WTC11 (cell line): ENCODE data around the gene CD160. TPM values are rescaled to one million over a fixed set of nuclear protein-coding genes. Genes with fewer than 3 reads are reported as not detected.

ENCODE experiments used
- ATAC-seq: fragments of 200-7000 bp; cut with Tn5 transposase; 2 replicates; pipeline ENCODE4 v1.10.0; 2021; ENCODE audit warnings: mild to moderate bottlenecking, moderate library complexity
- CTCF ChIA-PET: fragments of 300-600 bp; sonication (Branson Sonifier 250); formaldehyde crosslinking; loops from one replicate; lab custom pipeline; 2021; ENCODE audit warnings: antibody characterized with exemption; lab: Charles Lee
- POLR2A ChIA-PET: fragments of 350-600 bp; sonication (Branson Sonifier 250); formaldehyde crosslinking; loops from one replicate; lab custom pipeline; 2021; ENCODE audit warnings: antibody characterized with exemption; lab: Charles Lee
- DNase-seq: peaks from one replicate; pipeline ENCODE4 v3.0.0; 2021; ENCODE audit warnings: low spot score
- H3K27ac Mint-ChIP-seq: 2 replicates; pipeline ENCODE4 v1.8.0; 2021; ENCODE audit warnings: mixed read lengths
- H3K27me3 Mint-ChIP-seq: 2 replicates; pipeline ENCODE4 v1.8.0; 2021; ENCODE audit warnings: low read depth, mild to moderate bottlenecking, moderate library complexity, mixed read lengths
- H3K36me3 Mint-ChIP-seq: 2 replicates; pipeline ENCODE4 v1.8.0; 2021; ENCODE audit warnings: mixed read lengths
- H3K4me1 Mint-ChIP-seq: 2 replicates; pipeline ENCODE4 v1.8.0; 2022; ENCODE audit warnings: mixed read lengths
- H3K4me3 Mint-ChIP-seq: 2 replicates; pipeline ENCODE4 v1.8.0; 2021; ENCODE audit warnings: mild to moderate bottlenecking, moderate library complexity, mixed read lengths
- H3K9me3 Mint-ChIP-seq: 2 replicates; pipeline ENCODE4 v1.8.0; 2021; ENCODE audit warnings: mixed read lengths
- CBFB ChIP-seq: sonication (generic); formaldehyde crosslinking; IDR thresholded peaks from 2 replicates; pipeline ENCODE4 v1.8.1; 2022; ENCODE audit warnings: mild to moderate bottlenecking, low read depth, missing genetic modification reagents
- KAT7 ChIP-seq: sonication (generic); formaldehyde crosslinking; IDR thresholded peaks from 2 replicates; pipeline ENCODE4 v1.8.1; 2023; ENCODE audit warnings: missing genetic modification reagents, mild to moderate bottlenecking, borderline replicate concordance
- NFE2L1 ChIP-seq: sonication (generic); formaldehyde crosslinking; IDR thresholded peaks from 2 replicates; pipeline ENCODE4 v1.8.1; 2023; ENCODE audit warnings: missing genetic modification reagents
- NR1H2 ChIP-seq: sonication (generic); formaldehyde crosslinking; IDR thresholded peaks from 2 replicates; pipeline ENCODE4 v1.9.0; 2021; ENCODE audit warnings: mild to moderate bottlenecking, moderate library complexity, missing genetic modification reagents
- TP53 ChIP-seq: sonication (generic); formaldehyde crosslinking; IDR thresholded peaks from 2 replicates; pipeline ENCODE4 v1.8.1; 2023; ENCODE audit warnings: mild to moderate bottlenecking, missing genetic modification reagents
- ZNF263 ChIP-seq: sonication (generic); formaldehyde crosslinking; IDR thresholded peaks from 2 replicates; pipeline ENCODE4 v1.8.1; 2022; ENCODE audit warnings: low read depth, mild to moderate bottlenecking, moderate library complexity, missing genetic modification reagents
- total RNA-seq: library from RNA; stranded (reverse); gene quantifications from 3 replicates; pipeline ENCODE4 v1.2.3, GENCODE V29; 2021
- TF ChIP-seq, protein P1 (sequence below): sonication (generic); formaldehyde crosslinking; IDR thresholded peaks from 2 replicates; pipeline ENCODE4 v1.8.1; 2022; ENCODE audit warnings: low read depth, mild to moderate bottlenecking, moderate library complexity, missing genetic modification reagents, borderline replicate concordance
- TF ChIP-seq, protein P2 (sequence below): sonication (generic); formaldehyde crosslinking; IDR thresholded peaks from 2 replicates; pipeline ENCODE4 v1.8.0; 2022; ENCODE audit warnings: mild to moderate bottlenecking, missing genetic modification reagents
- TF ChIP-seq, protein P3 (sequence below): fragments of 250-450 bp; sonication (Bioruptor Pico); conservative IDR thresholded peaks from 2 replicates; pipeline ENCODE4 v1.9.0; 2021; ENCODE audit warnings: mild to moderate bottlenecking
- TF ChIP-seq, protein P4 (sequence below): sonication (generic); formaldehyde crosslinking; IDR thresholded peaks from 2 replicates; pipeline ENCODE4 v1.8.1; 2023; ENCODE audit warnings: mild to moderate bottlenecking, moderate library complexity, missing genetic modification reagents
- TF ChIP-seq, protein P5 (sequence below): fragments of 200-600 bp; IDR thresholded peaks from 2 replicates; pipeline ENCODE4 v1.8.0; 2022; ENCODE audit warnings: antibody characterized with exemption
- TF ChIP-seq, protein P6 (sequence below): sonication (generic); formaldehyde crosslinking; IDR thresholded peaks from 2 replicates; pipeline ENCODE4 v1.8.0; 2022; ENCODE audit warnings: mild to moderate bottlenecking, missing genetic modification reagents
- TF ChIP-seq, protein P7 (sequence below): sonication (generic); formaldehyde crosslinking; IDR thresholded peaks from 2 replicates; pipeline ENCODE4 v1.8.0; 2023; ENCODE audit warnings: mild to moderate bottlenecking, missing genetic modification reagents
- TF ChIP-seq, protein P8 (sequence below): sonication (generic); formaldehyde crosslinking; IDR thresholded peaks from 2 replicates; pipeline ENCODE4 v1.8.1; 2023; ENCODE audit warnings: mild to moderate bottlenecking, missing genetic modification reagents, moderate library complexity
- TF ChIP-seq, protein P9 (sequence below): sonication (generic); formaldehyde crosslinking; conservative IDR thresholded peaks from 2 replicates; pipeline ENCODE4 v1.8.1; 2023; ENCODE audit warnings: mild to moderate bottlenecking, low read depth, missing genetic modification reagents, moderate library complexity

CD160 gene
- total RNA-seq, 1 experiment from 2014 or later = not detected

DNA sequence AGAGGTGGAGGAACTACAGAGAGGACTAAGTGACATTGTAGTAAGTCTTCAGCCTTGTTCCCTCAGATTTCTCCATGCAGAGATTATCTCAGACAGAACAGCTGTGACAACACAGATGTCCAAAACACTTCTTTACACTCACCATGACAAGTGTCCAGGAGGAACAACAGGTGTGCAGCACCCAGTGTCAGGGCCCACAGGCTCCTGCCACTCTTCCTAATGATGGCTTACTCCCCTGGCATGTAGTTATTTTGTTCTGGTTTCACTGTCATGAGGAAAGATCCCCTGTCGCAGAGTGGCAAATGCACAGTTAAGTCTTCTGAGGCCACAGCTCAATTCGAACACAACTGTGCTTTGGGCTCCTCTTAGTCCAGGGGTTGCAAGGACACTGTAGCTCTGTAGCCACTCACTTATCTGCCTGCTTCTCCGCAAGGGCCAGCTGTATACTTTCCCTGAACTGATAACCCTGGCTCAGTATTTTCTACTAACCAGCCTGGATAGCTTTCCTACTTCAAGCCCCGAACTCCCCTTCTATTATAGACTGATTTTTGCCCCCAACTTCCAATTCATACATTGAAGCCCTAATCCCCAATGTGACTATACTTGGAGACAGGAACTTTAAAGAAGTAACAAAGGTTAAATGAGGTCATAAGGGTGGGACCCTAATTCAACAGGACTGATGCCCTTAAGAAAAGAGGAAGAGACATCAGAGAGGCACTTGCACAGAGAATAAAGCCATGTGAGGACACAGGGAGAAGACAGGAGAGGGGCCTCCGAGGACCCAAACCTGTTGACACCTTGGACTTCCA, 23.3 kb upstream of the CD160 start (continued):
- TF ChIP-seq, protein P1, sequence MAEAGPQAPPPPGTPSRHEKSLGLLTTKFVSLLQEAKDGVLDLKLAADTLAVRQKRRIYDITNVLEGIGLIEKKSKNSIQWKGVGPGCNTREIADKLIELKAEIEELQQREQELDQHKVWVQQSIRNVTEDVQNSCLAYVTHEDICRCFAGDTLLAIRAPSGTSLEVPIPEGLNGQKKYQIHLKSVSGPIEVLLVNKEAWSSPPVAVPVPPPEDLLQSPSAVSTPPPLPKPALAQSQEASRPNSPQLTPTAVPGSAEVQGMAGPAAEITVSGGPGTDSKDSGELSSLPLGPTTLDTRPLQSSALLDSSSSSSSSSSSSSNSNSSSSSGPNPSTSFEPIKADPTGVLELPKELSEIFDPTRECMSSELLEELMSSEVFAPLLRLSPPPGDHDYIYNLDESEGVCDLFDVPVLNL (CRISPR knock-in tag) = no peak
- TF ChIP-seq KAT7 (no peak), TP53 (CRISPR knock-in tag) (no peak), NFE2L1 (CRISPR knock-in tag) (no peak)
- TF ChIP-seq, protein P2, sequence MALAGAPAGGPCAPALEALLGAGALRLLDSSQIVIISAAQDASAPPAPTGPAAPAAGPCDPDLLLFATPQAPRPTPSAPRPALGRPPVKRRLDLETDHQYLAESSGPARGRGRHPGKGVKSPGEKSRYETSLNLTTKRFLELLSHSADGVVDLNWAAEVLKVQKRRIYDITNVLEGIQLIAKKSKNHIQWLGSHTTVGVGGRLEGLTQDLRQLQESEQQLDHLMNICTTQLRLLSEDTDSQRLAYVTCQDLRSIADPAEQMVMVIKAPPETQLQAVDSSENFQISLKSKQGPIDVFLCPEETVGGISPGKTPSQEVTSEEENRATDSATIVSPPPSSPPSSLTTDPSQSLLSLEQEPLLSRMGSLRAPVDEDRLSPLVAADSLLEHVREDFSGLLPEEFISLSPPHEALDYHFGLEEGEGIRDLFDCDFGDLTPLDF = no peak
- TF ChIP-seq, protein P3, sequence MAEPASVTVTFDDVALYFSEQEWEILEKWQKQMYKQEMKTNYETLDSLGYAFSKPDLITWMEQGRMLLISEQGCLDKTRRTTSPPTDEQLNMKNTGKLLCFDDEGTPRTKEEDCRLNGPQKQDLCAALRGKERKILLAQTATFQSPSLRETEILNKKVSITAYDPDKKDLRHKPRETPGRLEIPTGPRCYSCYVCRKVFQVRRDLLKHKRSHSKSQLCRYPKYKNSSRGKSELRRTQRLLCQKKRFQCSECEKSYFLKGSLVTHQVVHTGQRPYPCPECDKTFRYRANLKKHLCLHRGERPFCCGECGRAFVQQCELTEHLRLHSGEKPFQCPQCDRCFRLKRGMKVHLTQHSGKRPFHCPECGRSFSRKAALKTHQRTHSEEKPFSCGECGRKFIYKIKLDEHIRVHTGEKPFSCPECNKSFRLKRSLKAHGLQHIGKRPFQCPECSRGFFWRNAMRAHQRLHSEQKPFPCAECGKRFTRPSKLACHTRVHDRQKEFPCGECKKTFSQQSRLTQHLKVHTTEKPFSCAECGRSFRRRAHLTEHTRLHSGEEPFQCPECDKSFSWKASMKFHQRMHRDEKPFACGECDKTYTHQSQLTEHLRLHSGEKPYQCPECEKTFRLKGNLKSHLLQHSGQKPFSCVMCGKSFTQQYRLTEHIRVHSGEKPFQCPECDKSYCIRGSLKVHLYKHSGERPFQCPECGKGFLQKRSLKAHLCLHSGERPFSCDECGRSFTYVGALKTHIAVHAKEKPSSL (CRISPR knock-in tag) = no peak
- TF ChIP-seq, protein P4, sequence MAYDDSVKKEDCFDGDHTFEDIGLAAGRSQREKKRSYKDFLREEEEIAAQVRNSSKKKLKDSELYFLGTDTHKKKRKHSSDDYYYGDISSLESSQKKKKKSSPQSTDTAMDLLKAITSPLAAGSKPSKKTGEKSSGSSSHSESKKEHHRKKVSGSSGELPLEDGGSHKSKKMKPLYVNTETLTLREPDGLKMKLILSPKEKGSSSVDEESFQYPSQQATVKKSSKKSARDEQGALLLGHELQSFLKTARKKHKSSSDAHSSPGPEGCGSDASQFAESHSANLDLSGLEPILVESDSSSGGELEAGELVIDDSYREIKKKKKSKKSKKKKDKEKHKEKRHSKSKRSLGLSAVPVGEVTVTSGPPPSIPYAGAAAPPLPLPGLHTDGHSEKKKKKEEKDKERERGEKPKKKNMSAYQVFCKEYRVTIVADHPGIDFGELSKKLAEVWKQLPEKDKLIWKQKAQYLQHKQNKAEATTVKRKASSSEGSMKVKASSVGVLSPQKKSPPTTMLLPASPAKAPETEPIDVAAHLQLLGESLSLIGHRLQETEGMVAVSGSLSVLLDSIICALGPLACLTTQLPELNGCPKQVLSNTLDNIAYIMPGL (CRISPR knock-in tag) = no peak

DNA sequence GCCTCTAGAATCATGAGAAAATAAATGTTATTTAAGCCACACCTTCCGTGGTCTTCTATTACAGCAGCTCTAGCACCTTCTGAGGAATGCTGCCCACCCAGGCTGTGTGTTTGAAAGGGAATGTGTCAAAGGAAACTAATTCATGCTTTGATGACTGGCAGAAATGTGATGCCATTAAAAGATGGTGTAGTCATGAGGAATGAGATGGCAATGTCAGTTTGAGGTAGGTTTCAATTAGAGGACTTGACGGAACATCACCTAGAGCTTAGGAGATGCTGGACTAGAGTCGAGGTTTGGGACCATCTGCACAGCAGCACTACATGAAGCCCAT, 22.7 kb upstream of the CD160 start:
- H3K9me3 Mint-ChIP-seq = no peaks in the 10 kb centered on the region
- DNase-seq (no peak), ATAC-seq (no peak)
- H3K36me3 Mint-ChIP-seq = no peaks in the 10 kb centered on the region
- H3K27ac Mint-ChIP-seq = no peak overlapping the region
- ChIA-PET POLR2A (no interaction called here), CTCF (no interaction called here)
- TF ChIP-seq ZNF263 (CRISPR knock-in tag) (no peak), CBFB (CRISPR knock-in tag) (no peak), NR1H2 (CRISPR knock-in tag) (no peak)
- TF ChIP-seq, protein P5, sequence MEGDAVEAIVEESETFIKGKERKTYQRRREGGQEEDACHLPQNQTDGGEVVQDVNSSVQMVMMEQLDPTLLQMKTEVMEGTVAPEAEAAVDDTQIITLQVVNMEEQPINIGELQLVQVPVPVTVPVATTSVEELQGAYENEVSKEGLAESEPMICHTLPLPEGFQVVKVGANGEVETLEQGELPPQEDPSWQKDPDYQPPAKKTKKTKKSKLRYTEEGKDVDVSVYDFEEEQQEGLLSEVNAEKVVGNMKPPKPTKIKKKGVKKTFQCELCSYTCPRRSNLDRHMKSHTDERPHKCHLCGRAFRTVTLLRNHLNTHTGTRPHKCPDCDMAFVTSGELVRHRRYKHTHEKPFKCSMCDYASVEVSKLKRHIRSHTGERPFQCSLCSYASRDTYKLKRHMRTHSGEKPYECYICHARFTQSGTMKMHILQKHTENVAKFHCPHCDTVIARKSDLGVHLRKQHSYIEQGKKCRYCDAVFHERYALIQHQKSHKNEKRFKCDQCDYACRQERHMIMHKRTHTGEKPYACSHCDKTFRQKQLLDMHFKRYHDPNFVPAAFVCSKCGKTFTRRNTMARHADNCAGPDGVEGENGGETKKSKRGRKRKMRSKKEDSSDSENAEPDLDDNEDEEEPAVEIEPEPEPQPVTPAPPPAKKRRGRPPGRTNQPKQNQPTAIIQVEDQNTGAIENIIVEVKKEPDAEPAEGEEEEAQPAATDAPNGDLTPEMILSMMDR = no peak
- TF ChIP-seq, protein P6, sequence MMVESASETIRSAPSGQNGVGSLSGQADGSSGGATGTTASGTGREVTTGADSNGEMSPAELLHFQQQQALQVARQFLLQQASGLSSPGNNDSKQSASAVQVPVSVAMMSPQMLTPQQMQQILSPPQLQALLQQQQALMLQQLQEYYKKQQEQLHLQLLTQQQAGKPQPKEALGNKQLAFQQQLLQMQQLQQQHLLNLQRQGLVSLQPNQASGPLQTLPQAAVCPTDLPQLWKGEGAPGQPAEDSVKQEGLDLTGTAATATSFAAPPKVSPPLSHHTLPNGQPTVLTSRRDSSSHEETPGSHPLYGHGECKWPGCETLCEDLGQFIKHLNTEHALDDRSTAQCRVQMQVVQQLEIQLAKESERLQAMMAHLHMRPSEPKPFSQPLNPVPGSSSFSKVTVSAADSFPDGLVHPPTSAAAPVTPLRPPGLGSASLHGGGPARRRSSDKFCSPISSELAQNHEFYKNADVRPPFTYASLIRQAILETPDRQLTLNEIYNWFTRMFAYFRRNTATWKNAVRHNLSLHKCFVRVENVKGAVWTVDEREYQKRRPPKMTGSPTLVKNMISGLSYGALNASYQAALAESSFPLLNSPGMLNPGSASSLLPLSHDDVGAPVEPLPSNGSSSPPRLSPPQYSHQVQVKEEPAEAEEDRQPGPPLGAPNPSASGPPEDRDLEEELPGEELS (CRISPR knock-in tag) = no peak
- TF ChIP-seq, protein P7, sequence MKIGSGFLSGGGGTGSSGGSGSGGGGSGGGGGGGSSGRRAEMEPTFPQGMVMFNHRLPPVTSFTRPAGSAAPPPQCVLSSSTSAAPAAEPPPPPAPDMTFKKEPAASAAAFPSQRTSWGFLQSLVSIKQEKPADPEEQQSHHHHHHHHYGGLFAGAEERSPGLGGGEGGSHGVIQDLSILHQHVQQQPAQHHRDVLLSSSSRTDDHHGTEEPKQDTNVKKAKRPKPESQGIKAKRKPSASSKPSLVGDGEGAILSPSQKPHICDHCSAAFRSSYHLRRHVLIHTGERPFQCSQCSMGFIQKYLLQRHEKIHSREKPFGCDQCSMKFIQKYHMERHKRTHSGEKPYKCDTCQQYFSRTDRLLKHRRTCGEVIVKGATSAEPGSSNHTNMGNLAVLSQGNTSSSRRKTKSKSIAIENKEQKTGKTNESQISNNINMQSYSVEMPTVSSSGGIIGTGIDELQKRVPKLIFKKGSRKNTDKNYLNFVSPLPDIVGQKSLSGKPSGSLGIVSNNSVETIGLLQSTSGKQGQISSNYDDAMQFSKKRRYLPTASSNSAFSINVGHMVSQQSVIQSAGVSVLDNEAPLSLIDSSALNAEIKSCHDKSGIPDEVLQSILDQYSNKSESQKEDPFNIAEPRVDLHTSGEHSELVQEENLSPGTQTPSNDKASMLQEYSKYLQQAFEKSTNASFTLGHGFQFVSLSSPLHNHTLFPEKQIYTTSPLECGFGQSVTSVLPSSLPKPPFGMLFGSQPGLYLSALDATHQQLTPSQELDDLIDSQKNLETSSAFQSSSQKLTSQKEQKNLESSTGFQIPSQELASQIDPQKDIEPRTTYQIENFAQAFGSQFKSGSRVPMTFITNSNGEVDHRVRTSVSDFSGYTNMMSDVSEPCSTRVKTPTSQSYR = no peak
- TF ChIP-seq, protein P8, sequence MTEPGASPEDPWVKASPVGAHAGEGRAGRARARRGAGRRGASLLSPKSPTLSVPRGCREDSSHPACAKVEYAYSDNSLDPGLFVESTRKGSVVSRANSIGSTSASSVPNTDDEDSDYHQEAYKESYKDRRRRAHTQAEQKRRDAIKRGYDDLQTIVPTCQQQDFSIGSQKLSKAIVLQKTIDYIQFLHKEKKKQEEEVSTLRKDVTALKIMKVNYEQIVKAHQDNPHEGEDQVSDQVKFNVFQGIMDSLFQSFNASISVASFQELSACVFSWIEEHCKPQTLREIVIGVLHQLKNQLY (CRISPR knock-in tag) = no peak
- TF ChIP-seq, protein P9, sequence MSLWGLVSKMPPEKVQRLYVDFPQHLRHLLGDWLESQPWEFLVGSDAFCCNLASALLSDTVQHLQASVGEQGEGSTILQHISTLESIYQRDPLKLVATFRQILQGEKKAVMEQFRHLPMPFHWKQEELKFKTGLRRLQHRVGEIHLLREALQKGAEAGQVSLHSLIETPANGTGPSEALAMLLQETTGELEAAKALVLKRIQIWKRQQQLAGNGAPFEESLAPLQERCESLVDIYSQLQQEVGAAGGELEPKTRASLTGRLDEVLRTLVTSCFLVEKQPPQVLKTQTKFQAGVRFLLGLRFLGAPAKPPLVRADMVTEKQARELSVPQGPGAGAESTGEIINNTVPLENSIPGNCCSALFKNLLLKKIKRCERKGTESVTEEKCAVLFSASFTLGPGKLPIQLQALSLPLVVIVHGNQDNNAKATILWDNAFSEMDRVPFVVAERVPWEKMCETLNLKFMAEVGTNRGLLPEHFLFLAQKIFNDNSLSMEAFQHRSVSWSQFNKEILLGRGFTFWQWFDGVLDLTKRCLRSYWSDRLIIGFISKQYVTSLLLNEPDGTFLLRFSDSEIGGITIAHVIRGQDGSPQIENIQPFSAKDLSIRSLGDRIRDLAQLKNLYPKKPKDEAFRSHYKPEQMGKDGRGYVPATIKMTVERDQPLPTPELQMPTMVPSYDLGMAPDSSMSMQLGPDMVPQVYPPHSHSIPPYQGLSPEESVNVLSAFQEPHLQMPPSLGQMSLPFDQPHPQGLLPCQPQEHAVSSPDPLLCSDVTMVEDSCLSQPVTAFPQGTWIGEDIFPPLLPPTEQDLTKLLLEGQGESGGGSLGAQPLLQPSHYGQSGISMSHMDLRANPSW (CRISPR knock-in tag) = no peak
- H3K4me1 Mint-ChIP-seq = no peaks in the 10 kb centered on the region
- peaks cover 12% of the 10 kb centered on the region for H3K27me3 Mint-ChIP-seq
- H3K4me3 Mint-ChIP-seq = no peak overlapping the region
